Duodenal mucosa (tissue), 2 donors: Measurements from ENCODE around the gene SULT1A4.
"Not testable (repeated sequence)": the region's sequence is repeated elsewhere in the genome, so short reads cannot be mapped to it uniquely, and the experiment has no call there.

ENCODE experiments used
- H3K27ac ChIP-seq: one replicate; pipeline ENCODE4 v1.7.0; 2013; ENCODE audit warnings: low read depth, low read length
- H3K27me3 ChIP-seq, 2 donors: one replicate each; pipeline ENCODE4 v1.7.0; 2013; ENCODE audit warnings: low read length in 2 of 2, control low read depth in 1 of 2; ENCODE audit not compliant: insufficient read depth in 2 of 2, control insufficient read depth in 1 of 2
- H3K36me3 ChIP-seq, 2 donors: one replicate each; pipeline ENCODE4 v1.7.0; 2013; ENCODE audit warnings: low read length in 2 of 2, control low read depth in 1 of 2; ENCODE audit not compliant: insufficient read depth in 2 of 2, control insufficient read depth in 1 of 2
- H3K4me1 ChIP-seq, 2 donors: one replicate each; pipeline ENCODE4 v1.7.0; 2013; ENCODE audit warnings: low read length in 2 of 2, control low read depth in 1 of 2; ENCODE audit not compliant: insufficient read depth in 2 of 2, control insufficient read depth in 1 of 2
- H3K4me3 ChIP-seq, 2 donors: one replicate each; pipeline ENCODE4 v1.7.0; 2013; ENCODE audit warnings: low read length in 2 of 2, low read depth in 1 of 2
- H3K9ac ChIP-seq, 2 donors: one replicate each; pipeline ENCODE4 v1.7.0; 2013; ENCODE audit warnings: low read length in 2 of 2, low read depth in 1 of 2
- H3K9me3 ChIP-seq, 2 donors: one replicate each; pipeline ENCODE4 v1.7.0; 2013; ENCODE audit warnings: low read length in 2 of 2, control low read depth in 1 of 2; ENCODE audit not compliant: control insufficient read depth in 1 of 2

Gene SULT1A4

DNA sequence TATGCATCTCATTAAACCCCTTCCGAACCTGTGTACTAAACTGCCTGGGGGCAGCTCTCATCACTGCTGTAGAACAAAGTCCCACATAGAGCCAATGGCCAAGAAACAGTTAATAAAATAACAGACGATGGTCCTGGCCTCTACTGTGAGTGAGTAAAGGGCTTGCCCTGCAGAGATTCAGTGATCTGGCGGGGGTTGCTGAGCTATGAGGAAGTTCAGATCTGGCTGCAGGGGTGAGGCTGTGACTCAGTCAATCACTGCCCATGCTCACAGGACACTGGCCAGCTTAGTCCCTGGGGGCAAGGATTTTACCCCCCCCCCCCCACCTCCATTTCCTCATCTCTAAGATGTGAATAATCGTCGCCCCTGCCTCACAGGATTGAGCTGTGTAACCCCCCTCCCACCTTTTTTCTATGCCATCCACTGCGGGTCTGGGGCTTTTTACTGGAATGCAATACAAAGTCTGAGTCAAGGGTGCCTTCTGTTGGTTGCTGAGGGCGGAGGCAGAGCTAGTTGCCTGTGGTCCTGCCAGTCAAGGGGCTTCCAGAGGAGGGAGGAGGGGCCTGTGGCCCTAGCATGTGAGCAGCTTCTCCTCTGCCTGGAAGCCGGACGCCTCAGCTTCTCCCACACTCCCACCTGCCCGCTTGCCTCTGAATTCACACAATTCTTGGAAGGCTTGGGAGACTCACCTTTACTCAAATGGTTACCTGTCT, 8.1 kb downstream of the SULT1A4 start:
- H3K36me3 ChIP-seq, H3K27ac ChIP-seq, H3K27me3 ChIP-seq, H3K4me3 ChIP-seq, H3K9me3 ChIP-seq, H3K4me1 ChIP-seq, H3K9ac ChIP-seq: not testable (repeated sequence)

DNA sequence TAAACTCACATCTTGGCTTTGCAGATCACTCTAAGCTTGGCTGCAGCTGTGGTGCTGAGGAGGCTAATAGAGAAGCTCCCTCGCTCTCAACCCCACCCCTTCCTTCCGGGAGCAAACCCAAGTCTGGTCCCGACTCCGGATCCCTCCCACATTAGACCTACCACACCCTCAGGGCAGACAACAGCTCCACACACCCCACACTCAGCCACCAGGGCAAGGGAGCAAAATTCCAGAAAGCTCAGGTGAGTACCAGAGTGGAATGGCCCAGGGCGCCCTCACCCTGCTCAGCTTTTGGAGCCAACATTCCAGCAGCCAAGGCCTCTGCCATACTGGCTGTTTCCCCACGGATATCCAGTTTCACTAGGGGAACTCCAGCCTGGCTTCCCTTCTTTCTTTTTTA, 9.9 kb downstream of the SULT1A4 start:
- not testable (repeated sequence) for H3K9ac ChIP-seq, H3K4me3 ChIP-seq, H3K27me3 ChIP-seq, H3K4me1 ChIP-seq, H3K36me3 ChIP-seq, H3K27ac ChIP-seq, H3K9me3 ChIP-seq

- not testable (repeated sequence) for H3K27ac ChIP-seq, H3K9me3 ChIP-seq, H3K4me1 ChIP-seq, H3K36me3 ChIP-seq, H3K27me3 ChIP-seq, H3K9ac ChIP-seq, H3K4me3 ChIP-seq
Observed at GRCh38 chr16:29472065-29472464, 12.4 kb downstream of the SULT1A4 start.

- H3K27me3 ChIP-seq, H3K36me3 ChIP-seq, H3K9ac ChIP-seq, H3K4me3 ChIP-seq, H3K9me3 ChIP-seq, H3K27ac ChIP-seq, H3K4me1 ChIP-seq: not testable (repeated sequence)
Observed at GRCh38 chr16:29482276-29482675, 22.6 kb downstream of the SULT1A4 start.

DNA sequence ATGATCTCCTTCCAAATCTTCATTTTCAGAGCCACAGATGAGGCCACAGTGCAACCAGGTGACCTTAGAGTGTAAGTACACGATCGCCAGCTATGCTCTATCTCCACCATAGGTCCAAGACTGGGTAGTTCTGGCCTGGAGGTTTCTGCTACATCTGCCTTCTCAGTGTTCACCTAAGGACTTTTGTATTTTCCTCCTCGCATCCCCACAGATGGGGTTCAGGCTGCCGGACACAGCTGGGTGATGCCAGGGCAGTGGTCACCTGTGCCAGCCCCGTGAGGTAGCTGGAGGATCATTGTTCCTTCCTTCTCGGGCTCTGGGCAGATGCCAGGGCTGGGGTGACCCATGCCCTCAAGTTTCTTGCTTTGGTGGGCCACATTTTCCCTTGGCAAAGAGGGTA, 46.6 kb downstream of the SULT1A4 start, which contains the start of gene NPIPB12:
NPIPB12 (minus strand) TSS at position 101 of the 400 bp plus-strand sequence.
- H3K36me3 ChIP-seq = not testable (repeated sequence)

More for the DNA sequence above, 46.6 kb downstream of the SULT1A4 start, which contains the start of gene NPIPB12:
- not testable (repeated sequence) for H3K27ac ChIP-seq, H3K27me3 ChIP-seq, H3K4me3 ChIP-seq, H3K9ac ChIP-seq, H3K9me3 ChIP-seq, H3K4me1 ChIP-seq
